GM19025 (cell line): ENCODE data around the gene DAPK1.
"Not testable (repeated sequence)": the region's sequence is repeated elsewhere in the genome, so short reads cannot be mapped to it uniquely, and the experiment has no call there.

Experiments
- ATAC-seq: cut with Tn5 transposase; IDR thresholded peaks from one replicate; pipeline ENCODE4 v1.9.1; 2021; ENCODE audit warnings: mild to moderate bottlenecking, low read depth, moderate library complexity; ENCODE audit not compliant: unreplicated experiment

DAPK1 gene

GRCh38 chr9:87540444-87541105 is 42.9 kb downstream of the DAPK1 start:
- ATAC-seq = no peak

- ATAC-seq = no peak
These were observed 44.0 kb downstream of the DAPK1 start for GRCh38 chr9:87541663-87542062.

GRCh38 chr9:87542141-87542540 is 44.5 kb downstream of the DAPK1 start:
- no peak for ATAC-seq

- no peak for ATAC-seq
These were observed 45.6 kb downstream of the DAPK1 start for GRCh38 chr9:87543251-87543650.

GRCh38 chr9:87545858-87546257 is 48.2 kb downstream of the DAPK1 start:
- ATAC-seq = no peak

- ATAC-seq = no peak
These were observed 49.0 kb downstream of the DAPK1 start for GRCh38 chr9:87546704-87547103.

- ATAC-seq = no peak
These were observed 50.0 kb downstream of the DAPK1 start for GRCh38 chr9:87547671-87548081.

- no peak for ATAC-seq
These were observed 50.5 kb downstream of the DAPK1 start for GRCh38 chr9:87548159-87548558.

GRCh38 chr9:87549088-87549487 is 51.4 kb downstream of the DAPK1 start:
- not testable (repeated sequence) for ATAC-seq

GRCh38 chr9:87549791-87550190 is 52.1 kb downstream of the DAPK1 start:
- no peak for ATAC-seq

GRCh38 chr9:87550253-87550954 is 52.7 kb downstream of the DAPK1 start:
- ATAC-seq = no peak

- no peak for ATAC-seq
These were observed 54.1 kb downstream of the DAPK1 start for GRCh38 chr9:87551772-87552217.

- ATAC-seq = no peak
These were observed 56.7 kb downstream of the DAPK1 start for GRCh38 chr9:87554171-87554910.

- ATAC-seq = no peak
These were observed 57.3 kb downstream of the DAPK1 start for GRCh38 chr9:87554976-87555375.

- no peak for ATAC-seq
These were observed 58.4 kb downstream of the DAPK1 start for GRCh38 chr9:87556039-87556438.

- ATAC-seq = no peak
These were observed 59.2 kb downstream of the DAPK1 start for GRCh38 chr9:87556821-87557220.

- ATAC-seq = peak; percentile 38
These were observed 60.3 kb downstream of the DAPK1 start for GRCh38 chr9:87557996-87558395.

- ATAC-seq = no peak
These were observed 61.0 kb downstream of the DAPK1 start for GRCh38 chr9:87558606-87559190.

GRCh38 chr9:87562062-87562461 is 64.4 kb downstream of the DAPK1 start:
- ATAC-seq = no peak

GRCh38 chr9:87562530-87563170 is 65.0 kb downstream of the DAPK1 start:
- ATAC-seq = no peak

GRCh38 chr9:87564111-87564510 is 66.4 kb downstream of the DAPK1 start:
- ATAC-seq = no peak
